Measurements from ENCODE around the gene UBQLN1.
A peak's percentile ranks its signal among the peaks of the same experiment; 100 is the strongest.
"Not testable (repeated sequence)": the region's sequence is repeated elsewhere in the genome, so short reads cannot be mapped to it uniquely, and the experiment has no call there.

Gene UBQLN1

DNA sequence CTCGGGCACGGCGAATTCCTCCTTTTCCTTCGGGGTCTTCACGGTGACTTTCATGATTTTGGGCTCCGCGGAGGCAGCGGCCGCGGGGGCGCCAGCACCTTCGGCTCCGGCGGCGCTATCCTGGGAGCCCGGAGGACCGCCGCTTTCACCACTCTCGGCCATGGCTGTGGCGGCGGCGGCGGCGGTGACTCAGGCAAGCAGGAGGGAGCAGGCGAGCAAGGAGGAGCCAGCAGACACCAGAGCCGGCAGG, 315 bp downstream of the UBQLN1 start:
- peak overlapping the region; percentile 99 to 100 for H3K27ac Mint-ChIP-seq
- ATAC-seq (replicated peaks) (no peak), DNase-seq (no peak)
- no peaks in the 10 kb centered on the region for H3K9me3 Mint-ChIP-seq
- peaks cover 30 to 33% of the 10 kb centered on the region in 2 donors for H3K4me1 Mint-ChIP-seq (ENCODE audit: low read depth in 2 of 2)
- H3K27me3 Mint-ChIP-seq = no peaks in the 10 kb centered on the region
- peaks cover 28% of the 10 kb centered on the region for H3K36me3 Mint-ChIP-seq (ENCODE audit: insufficient read depth)
- peak overlapping the region; percentile 96 to 99 for H3K4me3 Mint-ChIP-seq

DNA sequence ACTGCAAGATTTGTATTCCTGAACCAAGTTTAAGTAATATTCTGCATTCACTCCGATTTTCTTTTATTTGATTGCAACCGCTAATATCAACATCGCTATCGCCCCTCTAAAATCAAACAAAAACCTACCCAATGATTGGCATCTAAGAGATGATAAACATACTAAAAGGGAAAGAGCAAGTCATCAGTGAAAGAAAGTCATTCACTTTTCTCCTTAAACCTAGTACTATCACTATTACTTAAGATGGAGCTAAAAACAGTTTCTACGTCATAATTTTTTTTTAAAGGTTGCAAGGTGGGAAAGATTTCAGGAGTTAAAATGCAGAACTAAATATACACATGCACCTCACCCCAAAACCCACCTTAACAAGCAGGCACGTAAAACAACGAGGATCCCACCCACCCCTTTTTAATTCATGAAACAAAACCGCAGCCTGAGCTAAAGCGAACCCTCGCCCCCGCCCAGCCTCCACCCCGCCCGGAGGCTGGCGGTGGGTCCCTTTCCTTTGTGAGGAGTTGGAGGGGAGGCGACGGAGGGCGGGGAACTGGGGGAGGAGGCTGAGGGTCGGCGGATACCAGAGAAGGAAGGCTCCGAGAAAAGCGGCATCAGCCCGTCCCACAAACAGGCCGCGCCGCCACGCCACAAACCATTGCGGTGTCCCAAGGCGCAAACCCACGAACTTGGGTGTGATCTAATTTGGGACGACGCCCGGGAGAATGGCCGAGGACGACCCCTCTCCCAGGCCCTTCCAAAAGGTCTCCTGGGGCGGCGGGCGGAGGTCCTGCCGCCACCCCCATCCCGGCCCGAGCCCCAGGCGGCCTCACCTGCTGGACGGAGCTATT, 861 bp downstream of the UBQLN1 start:
- Mint-ChIP-seq H3K27me3 (no peaks in the 10 kb centered on the region), H3K4me1 (ENCODE audit: low read depth in 2 of 2) (peaks cover 31 to 37% of the 10 kb centered on the region in 2 donors), H3K4me3 (peak overlapping the region; percentile 96 to 99), H3K36me3 (ENCODE audit: insufficient read depth) (peaks cover 28% of the 10 kb centered on the region), H3K27ac (peak overlapping the region; percentile 99 to 100), H3K9me3 (no peaks in the 10 kb centered on the region)
- DNase-seq = peak; percentile 58 to 61 (median 60)
- ATAC-seq (replicated peaks) = peak; percentile 38

DNA sequence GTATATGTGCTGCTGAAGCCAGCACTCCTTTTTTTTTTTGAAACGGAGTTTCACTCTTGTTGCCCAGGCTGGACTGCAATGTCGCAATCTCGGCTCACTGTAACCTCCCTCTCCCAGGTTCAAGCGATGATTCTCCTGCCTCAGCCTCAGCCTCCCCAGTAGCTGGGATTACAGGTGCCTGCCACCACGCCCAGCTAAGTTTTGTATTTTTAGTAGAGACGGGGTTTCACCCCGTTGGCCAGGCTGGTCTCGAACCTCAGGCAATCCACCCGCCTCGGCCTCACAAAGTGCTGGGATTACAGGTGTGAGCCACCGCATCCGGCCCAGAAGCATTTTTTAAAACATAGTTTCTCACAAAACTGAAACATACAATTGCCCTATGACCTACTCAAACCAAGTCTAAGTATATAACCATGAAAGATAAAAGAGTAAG, 2.5 kb downstream of the UBQLN1 start:
- Mint-ChIP-seq H3K36me3 (ENCODE audit: insufficient read depth) (peaks cover 34% of the 10 kb centered on the region), H3K27ac (peak overlapping the region in 1 of 2 donors; percentile 99), H3K4me1 (ENCODE audit: low read depth in 2 of 2) (peaks cover 43 to 50% of the 10 kb centered on the region in 2 donors), H3K4me3 (peak overlapping the region; percentile 96 to 99)
- H3K27me3 Mint-ChIP-seq; ATAC-seq (replicated peaks); H3K9me3 Mint-ChIP-seq: not testable (repeated sequence)
- DNase-seq = peak in 2 of 3 experiments; percentile 3

GRCh38 chr9:83701769-83702168, 6.0 kb downstream of the UBQLN1 start:
- no peak for ATAC-seq (replicated peaks)
- Mint-ChIP-seq H3K36me3 (ENCODE audit: insufficient read depth) (peaks cover 25% of the 10 kb centered on the region), H3K9me3 (no peaks in the 10 kb centered on the region), H3K27ac (no peak overlapping the region), H3K27me3 (no peaks in the 10 kb centered on the region), H3K4me3 (peak overlapping the region; percentile 19 to 41), H3K4me1 (ENCODE audit: low read depth in 2 of 2) (peaks cover 44 to 60% of the 10 kb centered on the region in 2 donors)
- no peak for DNase-seq

DNA sequence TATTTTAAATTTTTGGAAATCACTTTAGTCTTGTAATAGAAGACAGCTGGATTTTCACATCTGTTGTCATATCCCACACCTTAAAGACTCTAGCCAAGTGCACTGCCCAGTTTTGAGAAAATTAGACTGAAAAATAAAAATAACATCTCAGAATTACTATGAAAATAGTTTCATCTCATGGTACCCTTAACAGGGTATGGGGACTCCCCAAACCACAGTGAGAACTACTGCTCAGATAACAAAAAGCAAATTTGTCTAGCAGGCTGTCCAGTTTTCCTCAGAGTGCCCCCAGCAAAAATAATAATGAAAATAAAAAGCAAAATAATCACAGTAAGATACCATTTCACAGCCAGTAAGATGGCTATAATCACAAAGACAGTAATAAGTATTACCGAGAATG, 6.5 kb downstream of the UBQLN1 start:
- peak overlapping the region; percentile 19 to 41 for H3K4me3 Mint-ChIP-seq
- H3K27ac Mint-ChIP-seq = no peak overlapping the region
- ATAC-seq (replicated peaks) = no peak
- peaks cover 40 to 56% of the 10 kb centered on the region in 2 donors for H3K4me1 Mint-ChIP-seq (ENCODE audit: low read depth in 2 of 2)
- no peaks in the 10 kb centered on the region for H3K9me3 Mint-ChIP-seq
- peaks cover 23% of the 10 kb centered on the region for H3K36me3 Mint-ChIP-seq (ENCODE audit: insufficient read depth)
- no peaks in the 10 kb centered on the region for H3K27me3 Mint-ChIP-seq
- no peak for DNase-seq

- Mint-ChIP-seq H3K4me3 (no peak overlapping the region), H3K4me1 (ENCODE audit: low read depth in 2 of 2) (peaks cover 37 to 55% of the 10 kb centered on the region in 2 donors), H3K27me3 (no peaks in the 10 kb centered on the region), H3K9me3 (no peaks in the 10 kb centered on the region), H3K27ac (peak overlapping the region in 1 of 2 donors; percentile 62), H3K36me3 (ENCODE audit: insufficient read depth) (peaks cover 18% of the 10 kb centered on the region)
- DNase-seq (no peak), ATAC-seq (replicated peaks) (no peak)
These were observed 8.1 kb downstream of the UBQLN1 start for GRCh38 chr9:83699615-83700014.

DNA sequence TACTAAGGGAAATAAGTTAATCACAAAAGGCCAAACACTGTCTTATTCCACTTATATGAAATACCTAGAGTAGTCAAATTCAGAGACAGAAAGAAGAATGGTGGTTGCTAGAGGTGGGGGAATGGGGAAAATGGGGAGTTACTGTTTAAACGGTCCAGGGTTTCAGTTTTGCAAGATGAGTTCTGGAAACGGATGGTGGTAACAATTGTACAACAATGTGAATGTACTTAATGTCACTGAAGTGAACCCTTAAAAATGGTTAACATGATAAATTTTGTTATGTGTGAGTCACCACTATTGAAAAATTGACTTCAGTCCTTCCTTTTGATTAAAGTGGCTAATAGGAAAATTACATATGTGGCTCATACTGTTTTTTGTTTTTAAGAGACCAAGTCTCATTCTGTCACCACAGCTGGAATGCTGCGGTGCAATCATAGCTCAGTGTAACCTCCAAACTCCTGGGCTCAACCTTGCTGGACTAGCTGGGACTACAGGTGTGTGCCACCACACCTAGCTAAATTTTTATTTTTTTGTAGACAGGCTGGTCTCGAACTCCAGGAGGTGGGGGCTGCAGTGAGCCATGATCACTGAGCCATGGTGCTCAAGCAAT, 8.7 kb downstream of the UBQLN1 start:
- H3K27ac Mint-ChIP-seq = peak overlapping the region in 1 of 2 donors; percentile 46
- H3K27me3 Mint-ChIP-seq = no peaks in the 10 kb centered on the region
- no peak overlapping the region for H3K4me3 Mint-ChIP-seq
- ATAC-seq (replicated peaks) = no peak
- no peaks in the 10 kb centered on the region for H3K9me3 Mint-ChIP-seq
- H3K4me1 Mint-ChIP-seq (ENCODE audit: low read depth in 2 of 2) = peaks cover 38 to 61% of the 10 kb centered on the region in 2 donors
- DNase-seq = no peak
- H3K36me3 Mint-ChIP-seq (ENCODE audit: insufficient read depth) = peaks cover 18% of the 10 kb centered on the region

DNA sequence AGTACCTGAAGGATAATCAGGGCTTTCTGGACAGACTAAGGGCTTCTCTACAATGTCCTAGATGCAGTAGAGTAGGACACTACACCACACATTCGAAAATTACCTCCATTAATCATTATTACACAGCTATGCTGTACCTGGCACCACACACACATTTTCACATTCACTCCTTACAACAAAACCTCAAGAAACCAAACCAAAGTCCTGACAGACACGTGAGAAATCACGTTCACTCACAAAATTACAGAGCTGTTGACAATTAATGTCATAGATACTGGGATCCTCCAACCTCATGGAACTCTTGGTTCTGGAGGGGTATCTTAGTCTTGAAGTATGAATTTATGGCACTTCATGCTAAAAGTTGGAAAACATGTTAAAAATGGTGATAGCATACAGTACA, 16.3 kb downstream of the UBQLN1 start:
- Mint-ChIP-seq H3K9me3 (no peaks in the 10 kb centered on the region), H3K27me3 (no peaks in the 10 kb centered on the region), H3K27ac (peak overlapping the region in 1 of 2 donors; percentile 19), H3K4me1 (ENCODE audit: low read depth in 2 of 2) (peaks cover 49 to 79% of the 10 kb centered on the region in 2 donors), H3K4me3 (peak overlapping the region in 1 of 2 donors; percentile 0), H3K36me3 (ENCODE audit: insufficient read depth) (peaks cover 6% of the 10 kb centered on the region)
- DNase-seq (no peak), ATAC-seq (replicated peaks) (no peak)

- Mint-ChIP-seq H3K27me3 (no peaks in the 10 kb centered on the region), H3K27ac (peak overlapping the region in 1 of 2 donors; percentile 60), H3K4me1 (ENCODE audit: low read depth in 2 of 2) (peaks cover 46 to 69% of the 10 kb centered on the region in 2 donors), H3K4me3 (peak overlapping the region in 1 of 2 donors; percentile 50), H3K36me3 (ENCODE audit: insufficient read depth) (peaks cover 9% of the 10 kb centered on the region), H3K9me3 (no peaks in the 10 kb centered on the region)
- ATAC-seq (replicated peaks) (no peak), DNase-seq (no peak)
These were observed 18.8 kb downstream of the UBQLN1 start for GRCh38 chr9:83688921-83689320.

DNA sequence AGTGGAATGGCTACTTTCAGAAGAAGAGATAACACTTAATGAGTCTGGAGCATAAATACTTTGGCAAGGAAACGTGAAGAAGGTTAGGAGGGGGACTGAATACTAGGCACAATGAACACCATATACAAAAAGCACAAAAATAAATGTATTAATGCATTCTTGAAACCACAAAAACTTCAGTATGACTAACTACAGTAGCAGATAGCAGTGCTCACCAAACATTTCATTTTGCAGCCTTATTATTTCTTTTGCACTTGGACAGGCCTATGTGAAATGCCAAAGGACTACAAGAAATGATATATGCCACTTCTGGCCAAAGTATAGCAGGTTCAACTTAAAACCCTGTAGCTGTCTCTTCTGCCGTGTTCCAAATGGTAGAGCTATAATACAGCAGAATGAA, 26.3 kb downstream of the UBQLN1 start:
- Mint-ChIP-seq H3K9me3 (no peaks in the 10 kb centered on the region), H3K36me3 (ENCODE audit: insufficient read depth) (peaks cover 73% of the 10 kb centered on the region), H3K4me1 (ENCODE audit: low read depth in 2 of 2) (peaks cover 16 to 20% of the 10 kb centered on the region in 2 donors), H3K27ac (no peak overlapping the region), H3K4me3 (no peak overlapping the region), H3K27me3 (no peaks in the 10 kb centered on the region)
- ATAC-seq (replicated peaks) (no peak), DNase-seq (no peak)

- Mint-ChIP-seq H3K4me1 (ENCODE audit: low read depth in 2 of 2) (peaks cover 12 to 16% of the 10 kb centered on the region in 2 donors), H3K4me3 (no peak overlapping the region), H3K9me3 (no peaks in the 10 kb centered on the region), H3K27ac (no peak overlapping the region), H3K27me3 (no peaks in the 10 kb centered on the region), H3K36me3 (ENCODE audit: insufficient read depth) (peaks cover 84% of the 10 kb centered on the region)
- no peak for DNase-seq
- no peak for ATAC-seq (replicated peaks)
These were observed 27.5 kb downstream of the UBQLN1 start for GRCh38 chr9:83680233-83680632.

DNA sequence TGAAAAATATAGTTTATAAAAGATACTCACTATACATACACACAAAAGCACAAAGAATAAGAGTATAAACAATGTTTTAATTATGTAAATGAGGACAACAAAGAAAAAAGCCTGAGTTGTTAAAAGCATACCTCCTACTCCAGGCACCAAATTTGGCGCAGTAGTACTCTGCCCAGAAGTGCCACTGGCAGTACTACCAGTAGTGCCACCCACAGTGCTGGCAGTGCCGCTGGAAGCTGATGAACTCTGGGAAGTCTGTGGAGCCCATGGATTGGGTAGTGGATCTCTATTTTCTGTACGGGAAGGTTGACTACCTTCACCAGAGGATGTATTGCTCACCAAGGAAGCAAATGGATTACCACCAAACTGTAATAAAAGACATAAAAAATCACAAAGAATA, 30.2 kb downstream of the UBQLN1 start:
- peaks cover 91% of the 10 kb centered on the region for H3K36me3 Mint-ChIP-seq (ENCODE audit: insufficient read depth)
- H3K4me1 Mint-ChIP-seq (ENCODE audit: low read depth in 2 of 2) = peaks cover 10 to 20% of the 10 kb centered on the region in 2 donors

DNA sequence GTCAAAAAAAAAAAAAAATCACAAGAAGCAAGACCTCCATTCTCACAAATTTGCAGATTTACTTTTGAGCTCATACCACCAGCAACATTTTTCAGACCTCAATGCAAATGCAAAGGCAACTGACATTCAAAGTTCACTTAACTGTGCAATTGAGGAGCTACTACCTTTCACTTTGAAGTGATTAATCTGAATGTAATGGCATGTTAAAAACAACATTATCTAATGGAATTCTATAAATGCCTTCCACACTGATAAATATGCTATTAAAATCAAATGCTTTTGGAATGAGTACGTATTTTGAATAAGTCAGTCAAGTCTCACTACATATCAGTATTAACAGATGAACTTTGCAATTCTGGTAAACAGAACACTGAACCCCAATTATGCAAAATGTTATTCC, 32.3 kb downstream of the UBQLN1 start:
- ATAC-seq (replicated peaks) (no peak), DNase-seq (no peak)
- H3K27ac Mint-ChIP-seq = no peak overlapping the region
- H3K4me1 Mint-ChIP-seq (ENCODE audit: low read depth in 2 of 2) = peaks cover 3 to 22% of the 10 kb centered on the region in 2 donors
- H3K9me3 Mint-ChIP-seq = no peaks in the 10 kb centered on the region
- no peaks in the 10 kb centered on the region for H3K27me3 Mint-ChIP-seq
- H3K36me3 Mint-ChIP-seq (ENCODE audit: insufficient read depth) = peaks cover 96% of the 10 kb centered on the region
- no peak overlapping the region for H3K4me3 Mint-ChIP-seq

More for the DNA sequence above, 30.2 kb downstream of the UBQLN1 start:
- ATAC-seq (replicated peaks) = no peak
- DNase-seq = no peak
- Mint-ChIP-seq H3K27me3 (no peaks in the 10 kb centered on the region), H3K4me3 (no peak overlapping the region), H3K9me3 (no peaks in the 10 kb centered on the region), H3K27ac (peak overlapping the region in 1 of 2 donors; percentile 0)

DNA sequence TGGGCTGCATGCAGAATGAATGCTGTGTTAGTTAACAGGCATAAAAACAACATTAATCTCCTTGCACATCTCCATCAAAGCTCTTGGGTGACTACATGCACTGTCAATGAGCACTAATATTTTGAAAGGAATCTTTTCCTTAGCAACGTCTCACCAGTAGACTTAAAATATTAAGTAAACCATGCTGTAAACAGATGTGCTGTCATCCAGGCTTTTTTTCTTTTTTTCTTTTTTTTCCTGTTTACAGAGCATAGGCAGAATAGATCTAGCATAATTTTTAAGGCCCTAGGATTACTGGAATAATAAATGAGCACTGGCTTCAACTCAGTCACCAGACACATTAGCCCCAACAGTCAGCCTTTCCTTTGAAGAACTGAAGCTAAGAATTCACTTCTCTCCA, 36.3 kb downstream of the UBQLN1 start:
- Mint-ChIP-seq H3K36me3 (ENCODE audit: insufficient read depth) (peaks cover 84% of the 10 kb centered on the region), H3K27ac (peak overlapping the region in 1 of 2 donors; percentile 16), H3K4me1 (ENCODE audit: low read depth in 2 of 2) (peaks cover 3 to 15% of the 10 kb centered on the region in 2 donors), H3K27me3 (no peaks in the 10 kb centered on the region), H3K9me3 (no peaks in the 10 kb centered on the region), H3K4me3 (no peak overlapping the region)
- DNase-seq (no peak), ATAC-seq (replicated peaks) (no peak)
